Prostate gland (tissue), 2 donors: ENCODE results near the gene RUNX3. TPM values are rescaled to one million over a fixed set of nuclear protein-coding genes. Genes with fewer than 3 reads are reported as not detected.

Source experiments
- DNase-seq: peaks from one replicate; pipeline ENCODE4 v3.0.0-alpha.2; 2019; ENCODE audit warnings: low spot score
- H3K27ac ChIP-seq, 2 donors: fragments of 200-600 bp; sonication (generic); 2 replicates each; pipeline ENCODE4 v1.5.1; 2017 to 2019
- H3K27me3 ChIP-seq: fragments of 200-600 bp; sonication (generic); replicated peaks from 2 replicates; pipeline ENCODE4 v1.5.1; 2019; ENCODE audit not compliant: insufficient read depth
- H3K36me3 ChIP-seq, 2 donors: fragments of 200-600 bp; sonication (generic); 1 replicate in 1 of 2; 2 replicates in 1 of 2; pipeline versions ENCODE4 v1.5.1 to v1.8.1; 2017 to 2019
- H3K4me1 ChIP-seq: fragments of 200-600 bp; sonication (generic); replicated peaks from 2 replicates; pipeline ENCODE4 v1.5.1; 2019
- H3K4me3 ChIP-seq, 2 donors: fragments of 200-600 bp; sonication (generic); 2 replicates each; pipeline ENCODE4 v1.5.1; 2017 to 2019
- H3K9me3 ChIP-seq: fragments of 200-600 bp; sonication (generic); 2 replicates; pipeline ENCODE4 v1.5.1; 2017
- POLR2A ChIP-seq: fragments of 450-650 bp; IDR thresholded peaks from one replicate; pipeline ENCODE4 v1.6.1; 2016; ENCODE audit warnings: antibody characterized with exemption, mild to moderate bottlenecking
- POLR2AphosphoS5 ChIP-seq: sonication (generic); formaldehyde crosslinking; IDR thresholded peaks from one replicate; pipeline ENCODE4 v1.6.1; 2017; ENCODE audit warnings: antibody characterized with exemption
- WGBS: methylation state at CpG from one replicate; pipeline ENCODE4 v1.1.5; 2018; 5-methylcytosine and 5-hydroxymethylcytosine counted together
- intact Hi-C: fragments of 100-400 bp; cut with DNase I; formaldehyde crosslinking; loops from one replicate; pipeline ENCODE4 v1.14.2; 2022
- total RNA-seq, 2 donors: library from RNA; depleted of rRNA; stranded (reverse); fragments of >200 nt; gene quantifications; one replicate each; pipeline ENCODE4 v1.1.0, GENCODE V29; 2016
- TF ChIP-seq, protein P1 (sequence below), 4 experiments: fragments of 200-600 bp in 2 of 4; fragments of 450-650 bp in 2 of 4; sonication (generic) in 2 of 4; IDR thresholded peaks; 1 replicate in 3 of 4; 2 replicates in 1 of 4; pipeline ENCODE4 v1.5.1; 2016 to 2019; ENCODE audit warnings: antibody characterized with exemption in 4 of 4, mild to moderate bottlenecking in 2 of 4, moderate library complexity in 2 of 4

The RUNX3 gene
- total RNA-seq, 2 donors from 2014 or later: 2.5 to 3.4 TPM

DNA sequence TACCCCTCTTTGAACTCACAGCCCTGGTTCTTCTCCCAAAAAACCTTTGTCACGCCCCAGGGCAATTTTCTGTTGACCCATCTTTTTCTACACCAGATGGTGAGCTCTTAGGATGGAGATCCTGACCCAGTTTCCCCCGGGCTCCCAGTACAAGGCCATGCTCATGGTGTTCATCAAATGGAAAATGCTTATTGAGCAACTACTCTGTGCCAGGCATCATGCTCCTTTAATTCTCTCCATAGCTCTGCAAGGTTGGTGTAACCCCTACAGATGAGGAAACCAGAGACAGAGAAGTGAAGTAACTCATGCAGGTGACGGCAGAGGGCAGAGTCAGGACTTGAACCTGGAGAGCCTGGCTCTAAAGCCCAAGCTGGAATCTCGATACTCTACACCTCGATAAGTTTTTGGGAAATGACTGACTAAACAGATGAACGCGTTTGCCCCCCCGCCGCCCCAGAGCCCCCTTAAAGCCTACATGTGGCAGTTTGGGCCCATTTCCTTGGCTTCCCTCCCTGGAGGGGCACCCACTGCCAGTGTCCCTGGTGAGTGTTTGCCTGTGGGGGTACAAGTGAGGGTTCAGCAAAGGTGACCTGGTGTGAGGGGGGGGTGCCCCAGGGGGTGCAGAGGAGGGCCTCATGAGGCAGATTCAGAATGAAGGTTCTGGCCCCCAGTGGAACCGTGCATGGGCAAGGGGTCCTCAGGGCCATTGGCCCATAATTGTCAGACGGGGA is 30.2 kb upstream of the RUNX3 start:
- H3K4me1 ChIP-seq: no peaks in the 10 kb centered on the region
- 89% methylated on average over 11 of the region's 11 CpGs for WGBS
- intact Hi-C loops: no loop called here
- DNase-seq: no peak
- H3K9me3 ChIP-seq: no peaks in the 10 kb centered on the region
- TF ChIP-seq, protein P1, sequence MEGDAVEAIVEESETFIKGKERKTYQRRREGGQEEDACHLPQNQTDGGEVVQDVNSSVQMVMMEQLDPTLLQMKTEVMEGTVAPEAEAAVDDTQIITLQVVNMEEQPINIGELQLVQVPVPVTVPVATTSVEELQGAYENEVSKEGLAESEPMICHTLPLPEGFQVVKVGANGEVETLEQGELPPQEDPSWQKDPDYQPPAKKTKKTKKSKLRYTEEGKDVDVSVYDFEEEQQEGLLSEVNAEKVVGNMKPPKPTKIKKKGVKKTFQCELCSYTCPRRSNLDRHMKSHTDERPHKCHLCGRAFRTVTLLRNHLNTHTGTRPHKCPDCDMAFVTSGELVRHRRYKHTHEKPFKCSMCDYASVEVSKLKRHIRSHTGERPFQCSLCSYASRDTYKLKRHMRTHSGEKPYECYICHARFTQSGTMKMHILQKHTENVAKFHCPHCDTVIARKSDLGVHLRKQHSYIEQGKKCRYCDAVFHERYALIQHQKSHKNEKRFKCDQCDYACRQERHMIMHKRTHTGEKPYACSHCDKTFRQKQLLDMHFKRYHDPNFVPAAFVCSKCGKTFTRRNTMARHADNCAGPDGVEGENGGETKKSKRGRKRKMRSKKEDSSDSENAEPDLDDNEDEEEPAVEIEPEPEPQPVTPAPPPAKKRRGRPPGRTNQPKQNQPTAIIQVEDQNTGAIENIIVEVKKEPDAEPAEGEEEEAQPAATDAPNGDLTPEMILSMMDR (IDR thresholded peaks at IDR 0.05): no peak
- TF ChIP-seq POLR2A (no peak), POLR2AphosphoS5 (no peak)
- H3K27ac ChIP-seq: no peak overlapping the region
- H3K4me3 ChIP-seq: no peak overlapping the region
- H3K27me3 ChIP-seq: no peaks in the 10 kb centered on the region
- no peaks in the 10 kb centered on the region for H3K36me3 ChIP-seq

DNA sequence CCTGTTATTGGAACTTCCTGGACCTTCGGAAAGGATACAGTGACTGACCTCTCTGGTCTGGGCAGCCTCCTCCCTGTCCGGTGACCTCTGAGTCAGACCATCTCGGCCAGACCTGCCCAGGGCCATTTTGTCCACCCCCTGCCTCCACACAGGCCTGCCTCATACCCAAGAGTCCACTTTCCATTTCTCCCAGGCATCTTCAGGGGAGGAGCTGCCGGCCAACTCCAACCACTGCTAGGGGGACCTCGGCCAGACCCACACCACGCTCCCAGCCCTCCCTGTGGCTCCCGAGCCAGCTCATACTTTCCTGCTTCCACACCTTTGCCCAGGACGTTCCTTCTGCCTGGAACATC is 29.5 kb upstream of the RUNX3 start:
- intact Hi-C loops: no loop called here
- Histone ChIP-seq H3K4me1 (no peaks in the 10 kb centered on the region), H3K36me3 (no peaks in the 10 kb centered on the region), H3K27me3 (no peaks in the 10 kb centered on the region), H3K9me3 (no peaks in the 10 kb centered on the region), H3K4me3 (no peak overlapping the region), H3K27ac (no peak overlapping the region)
- TF ChIP-seq POLR2A: no peak
- no peak for DNase-seq
- WGBS: 84% methylated on average over 8 of the region's 8 CpGs

DNA sequence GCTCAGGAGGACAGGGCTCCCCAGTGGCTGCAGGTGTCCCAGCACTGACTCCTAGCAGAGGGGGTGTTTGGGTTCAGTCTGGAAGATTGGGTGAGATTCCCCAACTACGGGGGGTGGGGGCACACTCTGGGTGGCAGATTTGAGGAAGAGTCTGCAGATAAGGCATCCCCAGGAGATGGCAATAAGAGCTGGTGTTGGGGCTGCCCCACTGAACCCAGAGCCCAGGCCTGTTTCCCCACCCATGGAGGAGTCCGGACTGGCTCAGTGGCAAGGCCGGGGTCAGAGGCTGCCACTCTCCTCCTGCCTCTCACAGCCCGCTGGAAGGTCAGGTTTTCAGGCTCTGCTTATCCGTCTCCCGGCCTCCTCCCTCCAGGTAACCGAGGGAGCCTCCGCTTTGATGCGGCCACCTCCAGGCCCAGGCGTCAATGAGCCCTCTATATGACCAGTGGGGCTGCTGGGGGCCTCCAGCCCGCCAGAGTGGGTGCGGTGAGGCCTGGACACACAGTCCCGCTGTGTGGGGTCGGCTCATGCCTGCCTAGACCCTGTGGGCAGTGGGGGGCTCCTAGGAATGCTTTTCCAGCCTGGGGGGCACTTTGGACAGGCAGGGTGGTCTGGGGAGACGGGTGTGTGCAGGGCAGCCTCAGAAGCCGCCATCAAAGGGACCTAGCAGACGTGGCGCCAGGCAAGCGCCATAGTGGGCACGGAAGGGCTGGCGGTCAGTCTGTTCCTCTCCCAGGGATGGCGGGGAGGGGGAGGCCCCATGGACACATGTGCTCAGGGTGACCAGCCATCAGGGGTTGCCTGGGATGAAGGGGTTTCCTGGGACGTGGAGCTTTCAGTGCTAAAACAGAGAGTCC is 28.9 kb upstream of the RUNX3 start:
- intact Hi-C loops: no loop called here
- no peak overlapping the region for H3K4me3 ChIP-seq
- no peaks in the 10 kb centered on the region for H3K4me1 ChIP-seq
- H3K27ac ChIP-seq: no peak overlapping the region
- TF ChIP-seq, protein P1 (IDR thresholded peaks at IDR 0.05): no peak
- no peak for TF ChIP-seq POLR2AphosphoS5
- TF ChIP-seq POLR2A: no peak
- WGBS: 89% methylated on average over 22 of the region's 23 CpGs
- H3K36me3 ChIP-seq: no peaks in the 10 kb centered on the region
- no peaks in the 10 kb centered on the region for H3K9me3 ChIP-seq
- DNase-seq: no peak
- H3K27me3 ChIP-seq: no peaks in the 10 kb centered on the region

- Histone ChIP-seq H3K4me3 (no peak overlapping the region), H3K36me3 (no peaks in the 10 kb centered on the region), H3K27ac (no peak overlapping the region), H3K4me1 (no peaks in the 10 kb centered on the region), H3K9me3 (no peaks in the 10 kb centered on the region), H3K27me3 (no peaks in the 10 kb centered on the region)
- intact Hi-C loops: no loop called here
- no peak for DNase-seq
- TF ChIP-seq POLR2AphosphoS5: no peak
- TF ChIP-seq, protein P1 (IDR thresholded peaks at IDR 0.05): no peak
- no peak for TF ChIP-seq POLR2A
- WGBS: 93% methylated on average over 16 of the region's 16 CpGs
These were observed 28.0 kb upstream of the RUNX3 start for GRCh38 chr1:24957808-24958752.
